GM12875 (cell line): Measurements from ENCODE around the gene ANKMY1.
"Not testable (repeated sequence)": the region's sequence is repeated elsewhere in the genome, so short reads cannot be mapped to it uniquely, and the experiment has no call there.

Source experiments
- H3K4me3 ChIP-seq: one replicate; pipeline ENCODE4 v1.5.1; 2011; ENCODE audit warnings: low read depth, low read length, control low read depth
- CTCF ChIP-seq: IDR thresholded peaks from 2 replicates; pipeline ENCODE4 v1.5.1; 2011; ENCODE audit warnings: low read depth, mild to moderate bottlenecking, control low read depth, inconsistent platforms, low read length, moderate library complexity, borderline replicate concordance; ENCODE audit not compliant: insufficient read depth

ANKMY1 gene

GRCh38 chr2:240498958-240499260 is 58.9 kb downstream of the ANKMY1 start:
- no peak overlapping the region for H3K4me3 ChIP-seq
- no peak for TF ChIP-seq CTCF

GRCh38 chr2:240498171-240498957 is 59.4 kb downstream of the ANKMY1 start:
- no peak overlapping the region for H3K4me3 ChIP-seq
- no peak for TF ChIP-seq CTCF

- H3K4me3 ChIP-seq: not testable (repeated sequence)
- TF ChIP-seq CTCF: peak; percentile 18; the same call in 1 of the 2 replicates
Observed at GRCh38 chr2:240497082-240497481, 60.7 kb downstream of the ANKMY1 start.

GRCh38 chr2:240494942-240495341 is 62.8 kb downstream of the ANKMY1 start:
- TF ChIP-seq CTCF: peak; percentile 15; the same call in 1 of the 2 replicates
- H3K4me3 ChIP-seq: not testable (repeated sequence)

- no peak overlapping the region for H3K4me3 ChIP-seq
- no peak for TF ChIP-seq CTCF
Observed at GRCh38 chr2:240494194-240494793, 63.5 kb downstream of the ANKMY1 start.

GRCh38 chr2:240491483-240491882 is 66.3 kb downstream of the ANKMY1 start:
- TF ChIP-seq CTCF: no peak
- no peak overlapping the region for H3K4me3 ChIP-seq

- no peak for TF ChIP-seq CTCF
- H3K4me3 ChIP-seq: no peak overlapping the region
Observed at GRCh38 chr2:240482141-240482540, 75.6 kb downstream of the ANKMY1 start.
